ENCODE results near the gene MAPK8. TPM values are rescaled to one million over a fixed set of nuclear protein-coding genes. Genes with fewer than 3 reads are reported as not detected.

The MAPK8 gene
- total RNA-seq, 2 experiments from 2014 or later, result 43.2 to 44.8 TPM

- DNase-seq, result no peak
- Mint-ChIP-seq H3K27me3 (no peaks in the 10 kb centered on the region), H3K27ac (no peak overlapping the region), H3K36me3 (peaks cover 6% of the 10 kb centered on the region), H3K4me1 (no peaks in the 10 kb centered on the region), H3K9me3 (no peaks in the 10 kb centered on the region), H3K4me3 (no peak overlapping the region)
Observed at GRCh38 chr10:48423884-48424283, 117.4 kb downstream of the MAPK8 start.

GRCh38 chr10:48428896-48429295, 122.4 kb downstream of the MAPK8 start:
- no peak for DNase-seq
- H3K9me3 Mint-ChIP-seq, result no peaks in the 10 kb centered on the region
- H3K27ac Mint-ChIP-seq, result no peak overlapping the region
- H3K4me1 Mint-ChIP-seq, result no peaks in the 10 kb centered on the region
- H3K36me3 Mint-ChIP-seq, result peaks cover 8% of the 10 kb centered on the region
- no peaks in the 10 kb centered on the region for H3K27me3 Mint-ChIP-seq
- H3K4me3 Mint-ChIP-seq, result no peak overlapping the region

- H3K27me3 Mint-ChIP-seq, result no peaks in the 10 kb centered on the region
- DNase-seq, result no peak
- no peaks in the 10 kb centered on the region for H3K4me1 Mint-ChIP-seq
- H3K27ac Mint-ChIP-seq, result no peak overlapping the region
- no peak overlapping the region for H3K4me3 Mint-ChIP-seq
- peaks cover 8% of the 10 kb centered on the region for H3K36me3 Mint-ChIP-seq
- H3K9me3 Mint-ChIP-seq, result no peaks in the 10 kb centered on the region
Observed at GRCh38 chr10:48429309-48429708, 122.8 kb downstream of the MAPK8 start.

GRCh38 chr10:48430402-48430993, 124.0 kb downstream of the MAPK8 start:
- no peak for DNase-seq
- no peak overlapping the region for H3K4me3 Mint-ChIP-seq
- H3K9me3 Mint-ChIP-seq, result no peaks in the 10 kb centered on the region
- H3K36me3 Mint-ChIP-seq, result peaks cover 8% of the 10 kb centered on the region
- no peaks in the 10 kb centered on the region for H3K4me1 Mint-ChIP-seq
- no peak overlapping the region for H3K27ac Mint-ChIP-seq
- no peaks in the 10 kb centered on the region for H3K27me3 Mint-ChIP-seq

GRCh38 chr10:48431871-48432270, 125.4 kb downstream of the MAPK8 start:
- Mint-ChIP-seq H3K4me3 (no peak overlapping the region), H3K36me3 (peaks cover 8% of the 10 kb centered on the region), H3K27ac (no peak overlapping the region), H3K4me1 (no peaks in the 10 kb centered on the region), H3K27me3 (no peaks in the 10 kb centered on the region), H3K9me3 (no peaks in the 10 kb centered on the region)
- no peak for DNase-seq

GRCh38 chr10:48437546-48437945, 131.1 kb downstream of the MAPK8 start:
- no peaks in the 10 kb centered on the region for H3K4me1 Mint-ChIP-seq
- no peaks in the 10 kb centered on the region for H3K9me3 Mint-ChIP-seq
- H3K4me3 Mint-ChIP-seq, result no peak overlapping the region
- no peak for DNase-seq
- H3K27me3 Mint-ChIP-seq, result no peaks in the 10 kb centered on the region
- H3K36me3 Mint-ChIP-seq, result peaks cover 3% of the 10 kb centered on the region
- no peak overlapping the region for H3K27ac Mint-ChIP-seq

GRCh38 chr10:48439031-48439430, 132.6 kb downstream of the MAPK8 start:
- H3K36me3 Mint-ChIP-seq, result peaks cover 1% of the 10 kb centered on the region
- H3K27ac Mint-ChIP-seq, result no peak overlapping the region
- no peaks in the 10 kb centered on the region for H3K27me3 Mint-ChIP-seq
- no peaks in the 10 kb centered on the region for H3K9me3 Mint-ChIP-seq
- no peak for DNase-seq
- no peak overlapping the region for H3K4me3 Mint-ChIP-seq
- no peaks in the 10 kb centered on the region for H3K4me1 Mint-ChIP-seq

GRCh38 chr10:48439581-48440041, 133.1 kb downstream of the MAPK8 start:
- Mint-ChIP-seq H3K27me3 (no peaks in the 10 kb centered on the region), H3K27ac (no peak overlapping the region), H3K36me3 (peaks cover 1% of the 10 kb centered on the region), H3K4me3 (no peak overlapping the region), H3K4me1 (no peaks in the 10 kb centered on the region), H3K9me3 (no peaks in the 10 kb centered on the region)
- no peak for DNase-seq

- no peak for DNase-seq
- H3K4me3 Mint-ChIP-seq, result no peak overlapping the region
- no peaks in the 10 kb centered on the region for H3K27me3 Mint-ChIP-seq
- H3K27ac Mint-ChIP-seq, result no peak overlapping the region
- H3K9me3 Mint-ChIP-seq, result no peaks in the 10 kb centered on the region
- no peaks in the 10 kb centered on the region for H3K4me1 Mint-ChIP-seq
- H3K36me3 Mint-ChIP-seq, result peaks cover 1% of the 10 kb centered on the region
Observed at GRCh38 chr10:48440771-48441170, 134.3 kb downstream of the MAPK8 start.

- Mint-ChIP-seq H3K9me3 (no peaks in the 10 kb centered on the region), H3K4me3 (no peak overlapping the region), H3K27me3 (no peaks in the 10 kb centered on the region), H3K36me3 (peaks cover 1% of the 10 kb centered on the region), H3K27ac (no peak overlapping the region), H3K4me1 (no peaks in the 10 kb centered on the region)
- DNase-seq, result no peak
Observed at GRCh38 chr10:48442090-48442808, 135.8 kb downstream of the MAPK8 start.

GRCh38 chr10:48442809-48443177, 136.3 kb downstream of the MAPK8 start:
- Mint-ChIP-seq H3K4me3 (no peak overlapping the region), H3K27ac (no peak overlapping the region), H3K27me3 (no peaks in the 10 kb centered on the region), H3K36me3 (peaks cover 1% of the 10 kb centered on the region), H3K4me1 (no peaks in the 10 kb centered on the region), H3K9me3 (no peaks in the 10 kb centered on the region)
- DNase-seq, result no peak

GRCh38 chr10:48444266-48444665, 137.8 kb downstream of the MAPK8 start:
- Mint-ChIP-seq H3K9me3 (no peaks in the 10 kb centered on the region), H3K4me1 (no peaks in the 10 kb centered on the region), H3K4me3 (no peak overlapping the region), H3K27me3 (no peaks in the 10 kb centered on the region), H3K36me3 (no peaks in the 10 kb centered on the region), H3K27ac (no peak overlapping the region)
- no peak for DNase-seq

- Mint-ChIP-seq H3K27me3 (no peaks in the 10 kb centered on the region), H3K36me3 (no peaks in the 10 kb centered on the region), H3K4me3 (no peak overlapping the region), H3K9me3 (no peaks in the 10 kb centered on the region), H3K27ac (no peak overlapping the region), H3K4me1 (no peaks in the 10 kb centered on the region)
- no peak for DNase-seq
Observed at GRCh38 chr10:48444861-48445841, 138.7 kb downstream of the MAPK8 start.

GRCh38 chr10:48445932-48446331, 139.5 kb downstream of the MAPK8 start:
- Mint-ChIP-seq H3K4me1 (no peaks in the 10 kb centered on the region), H3K4me3 (no peak overlapping the region), H3K36me3 (no peaks in the 10 kb centered on the region), H3K9me3 (no peaks in the 10 kb centered on the region), H3K27ac (no peak overlapping the region), H3K27me3 (no peaks in the 10 kb centered on the region)
- no peak for DNase-seq

- Mint-ChIP-seq H3K9me3 (no peaks in the 10 kb centered on the region), H3K4me1 (no peaks in the 10 kb centered on the region), H3K4me3 (no peak overlapping the region), H3K36me3 (no peaks in the 10 kb centered on the region), H3K27ac (no peak overlapping the region), H3K27me3 (no peaks in the 10 kb centered on the region)
- DNase-seq, result no peak
Observed at GRCh38 chr10:48446785-48447184, 140.3 kb downstream of the MAPK8 start.

Data from activated naive CD8-positive, alpha-beta T cell treated with anti-CD3 and anti-CD28 coated beads for 36 hours (primary cell).